GM23248 (cell line): ENCODE data around the gene TMEM37. TPM values are rescaled to one million over a fixed set of nuclear protein-coding genes. Genes with fewer than 3 reads are reported as not detected.
A peak's percentile ranks its signal among the peaks of the same experiment; 100 is the strongest.

ENCODE experiments used
- DNase-seq: peaks from one replicate; pipeline ENCODE4 v3.0.0-alpha.2; 2015
- H2AFZ ChIP-seq: fragments of 200-600 bp; sonication (generic); 2 replicates; pipeline ENCODE4 v1.6.1; 2016; ENCODE audit warnings: antibody characterized with exemption
- H3F3A ChIP-seq: fragments of 200-600 bp; sonication (generic); 2 replicates; pipeline ENCODE4 v1.6.1; 2016; ENCODE audit warnings: mild to moderate bottlenecking, antibody characterized with exemption, mixed run types; ENCODE audit not compliant: insufficient read depth
- H3K27ac ChIP-seq: fragments of 200-600 bp; sonication (generic); 2 replicates; pipeline ENCODE4 v1.5.1; 2016; ENCODE audit warnings: mild to moderate bottlenecking
- H3K27me3 ChIP-seq: fragments of 200-600 bp; sonication (generic); replicated peaks from 2 replicates; pipeline ENCODE4 v1.6.1; 2016; ENCODE audit warnings: mild to moderate bottlenecking; ENCODE audit not compliant: insufficient read depth
- H3K36me3 ChIP-seq: fragments of 200-600 bp; sonication (generic); 2 replicates; pipeline ENCODE4 v1.6.1; 2016; ENCODE audit warnings: low read depth, mild to moderate bottlenecking
- H3K4me1 ChIP-seq: fragments of 200-600 bp; sonication (generic); 2 replicates; pipeline ENCODE4 v1.6.1; 2016; ENCODE audit warnings: mild to moderate bottlenecking; ENCODE audit not compliant: insufficient read depth
- H3K4me2 ChIP-seq: fragments of 200-600 bp; sonication (generic); one replicate; pipeline ENCODE4 v1.6.1; 2016; ENCODE audit warnings: mild to moderate bottlenecking; ENCODE audit not compliant: unreplicated experiment
- H3K4me3 ChIP-seq: fragments of 200-600 bp; sonication (generic); 2 replicates; pipeline ENCODE4 v1.5.1; 2016; ENCODE audit warnings: mild to moderate bottlenecking
- H3K79me2 ChIP-seq: fragments of 200-600 bp; sonication (generic); 2 replicates; pipeline ENCODE4 v1.6.1; 2016; ENCODE audit warnings: mild to moderate bottlenecking; ENCODE audit not compliant: insufficient read depth
- H3K9ac ChIP-seq: fragments of 200-600 bp; sonication (generic); 2 replicates; pipeline ENCODE4 v1.6.1; 2016; ENCODE audit warnings: mild to moderate bottlenecking
- H3K9me2 ChIP-seq: fragments of 200-600 bp; sonication (generic); 2 replicates; pipeline ENCODE4 v1.6.1; 2016; ENCODE audit warnings: mixed run types, mild to moderate bottlenecking, moderate library complexity; ENCODE audit not compliant: insufficient read depth
- H3K9me3 ChIP-seq: fragments of 200-600 bp; sonication (generic); one replicate; pipeline ENCODE4 v1.6.1; 2017; ENCODE audit warnings: low read depth
- H4K20me1 ChIP-seq: fragments of 200-600 bp; sonication (generic); 2 replicates; pipeline ENCODE4 v1.6.0; 2016; ENCODE audit not compliant: insufficient read depth
- EZH2 ChIP-seq: fragments of 200-600 bp; sonication (generic); IDR thresholded peaks from 2 replicates; pipeline ENCODE4 v1.6.1; 2018; ENCODE audit warnings: antibody characterized with exemption, mild to moderate bottlenecking; ENCODE audit not compliant: insufficient read depth, poor library complexity, severe bottlenecking
- EZH2phosphoT487 ChIP-seq: fragments of 200-600 bp; sonication (generic); IDR thresholded peaks from 2 replicates; pipeline ENCODE4 v1.6.1; 2018; ENCODE audit warnings: antibody characterized with exemption, moderate library complexity, mild to moderate bottlenecking, low read depth; ENCODE audit not compliant: insufficient read depth
- WGBS, 2 experiments: methylation state at CpG; one replicate each; pipeline ENCODE4 v1.1.6; 2015 to 2017; ENCODE audit warnings: low lambda C conversion rate in 2 of 2, low coverage in 1 of 2; ENCODE audit errors: missing lambda C conversion rate in 2 of 2; 5-methylcytosine and 5-hydroxymethylcytosine counted together
- in situ Hi-C: fragments of 300-500 bp; cut with MboI; formaldehyde crosslinking; loops from 2 replicates; pipeline ENCODE4 v1.15.0; 2020
- polyA plus RNA-seq: library from polyadenylated mRNA; unstranded; fragments of >200 nt; fragmentation: Nextera tagmentation; extraction: Ambion mirVana; gene quantifications from 2 replicates; pipeline ENCODE4 v1.2.1, GENCODE V29; 2016
- total RNA-seq: library from RNA; depleted of rRNA; stranded (reverse); fragments of >200 nt; shearing (Covaris generic); gene quantifications from 2 replicates; pipeline ENCODE4 v1.2.3, GENCODE V29; 2014

Gene TMEM37
- total and polyA plus RNA-seq, 2 experiments from 2014 or later = 0.53 TPM; not detected in 1

GRCh38 chr2:119407430-119408220, 24.0 kb upstream of the TMEM37 start:
- TF ChIP-seq EZH2phosphoT487 (no peak), EZH2 (no peak)
- 44% methylated on average over 7 of the region's 7 CpGs for WGBS, 2 experiments
- H2AFZ ChIP-seq = no peak overlapping the region; the same call in 1 of the 2 replicates
- H3K4me3 ChIP-seq = no peak overlapping the region
- no peaks in the 10 kb centered on the region for H4K20me1 ChIP-seq
- H3K27ac ChIP-seq = no peak overlapping the region
- H3K27me3 ChIP-seq = peaks cover 15% of the 10 kb centered on the region; the same call in 1 of the 2 replicates
- H3K9ac ChIP-seq = no peak overlapping the region
- no peaks in the 10 kb centered on the region for H3K36me3 ChIP-seq
- H3K79me2 ChIP-seq = no peaks in the 10 kb centered on the region
- in situ Hi-C loops = loop anchor here (5.0 to 10.0 kb wide), 2 partner anchors 65 to 247 kb away; no protein-coding TSS in a partner anchor
- no peak overlapping the region for H3K4me2 ChIP-seq
- no peaks in the 10 kb centered on the region for H3K9me2 ChIP-seq
- H3F3A ChIP-seq = no peaks in the 10 kb centered on the region
- no peaks in the 10 kb centered on the region for H3K9me3 ChIP-seq
- peak; percentile 71 for DNase-seq
- no peaks in the 10 kb centered on the region for H3K4me1 ChIP-seq

GRCh38 chr2:119408221-119408619, 23.4 kb upstream of the TMEM37 start:
- H4K20me1 ChIP-seq = no peaks in the 10 kb centered on the region
- H3K79me2 ChIP-seq = no peaks in the 10 kb centered on the region
- H3K27me3 ChIP-seq = peaks cover 15% of the 10 kb centered on the region; the same call in 1 of the 2 replicates
- no peak for TF ChIP-seq EZH2
- no peak for TF ChIP-seq EZH2phosphoT487
- H3K4me2 ChIP-seq = no peak overlapping the region
- H3K36me3 ChIP-seq = no peaks in the 10 kb centered on the region
- no peak overlapping the region for H3K9ac ChIP-seq
- DNase-seq = peak; percentile 24
- peak overlapping the region; percentile 20; the same call in 1 of the 2 replicates for H2AFZ ChIP-seq
- no peaks in the 10 kb centered on the region for H3K9me2 ChIP-seq
- in situ Hi-C loops = loop anchor here (5.0 to 10.0 kb wide), 2 partner anchors 64 to 247 kb away; no protein-coding TSS in a partner anchor
- no peaks in the 10 kb centered on the region for H3K9me3 ChIP-seq
- no peaks in the 10 kb centered on the region for H3F3A ChIP-seq
- H3K27ac ChIP-seq = no peak overlapping the region
- WGBS, 2 experiments = 10 to 15% methylated on average over 5 of the region's 5 CpGs
- H3K4me1 ChIP-seq = no peaks in the 10 kb centered on the region
- H3K4me3 ChIP-seq = no peak overlapping the region

- no peak overlapping the region for H3K4me2 ChIP-seq
- no peak overlapping the region for H3K4me3 ChIP-seq
- DNase-seq = no peak
- WGBS, 2 experiments = 61 to 62% methylated on average over 4 of the region's 4 CpGs
- H3K27ac ChIP-seq = no peak overlapping the region
- no peaks in the 10 kb centered on the region for H3K36me3 ChIP-seq
- no peaks in the 10 kb centered on the region for H4K20me1 ChIP-seq
- no peaks in the 10 kb centered on the region for H3K79me2 ChIP-seq
- no peak overlapping the region for H2AFZ ChIP-seq
- TF ChIP-seq EZH2 (no peak), EZH2phosphoT487 (no peak)
- peaks cover 4% of the 10 kb centered on the region; the same call in 1 of the 2 replicates for H3F3A ChIP-seq
- in situ Hi-C loops = loop anchor here (5.0 to 10.0 kb wide), 2 partner anchors 63 to 245 kb away; no protein-coding TSS in a partner anchor
- peaks cover 15% of the 10 kb centered on the region; the same call in 1 of the 2 replicates for H3K27me3 ChIP-seq
- no peaks in the 10 kb centered on the region for H3K4me1 ChIP-seq
- H3K9me2 ChIP-seq = no peaks in the 10 kb centered on the region
- no peaks in the 10 kb centered on the region for H3K9me3 ChIP-seq
- no peak overlapping the region for H3K9ac ChIP-seq
These were observed 22.1 kb upstream of the TMEM37 start for GRCh38 chr2:119409506-119409905.

GRCh38 chr2:119414894-119415293, 16.8 kb upstream of the TMEM37 start:
- Histone ChIP-seq H3K36me3 (no peaks in the 10 kb centered on the region), H3K79me2 (no peaks in the 10 kb centered on the region), H2AFZ (no peak overlapping the region), H3K9me3 (no peaks in the 10 kb centered on the region), H3K9me2 (no peaks in the 10 kb centered on the region), H3K9ac (no peak overlapping the region), H3K4me3 (no peak overlapping the region), H3K4me2 (no peak overlapping the region), H4K20me1 (no peaks in the 10 kb centered on the region), H3K27ac (no peak overlapping the region), H3K27me3 (peaks cover 13% of the 10 kb centered on the region; the same call in 1 of the 2 replicates), H3F3A (peaks cover 4% of the 10 kb centered on the region; the same call in 1 of the 2 replicates), H3K4me1 (peaks cover 10% of the 10 kb centered on the region)
- WGBS, 2 experiments = 59 to 73% methylated on average over 3 of the region's 3 CpGs
- DNase-seq = no peak
- no peak for TF ChIP-seq EZH2phosphoT487
- no peak for TF ChIP-seq EZH2
- in situ Hi-C loops = no loop called here
